Panc1 (cell line): ENCODE data around the gene CARM1. TPM values are rescaled to one million over a fixed set of nuclear protein-coding genes. Genes with fewer than 3 reads are reported as not detected.

ENCODE experiments used
- ATAC-seq: fragments of 200-7000 bp; cut with Tn5 transposase; 2 replicates; pipeline ENCODE4 v1.9.1; 2020; ENCODE audit warnings: mild to moderate bottlenecking, moderate library complexity
- BruUV-seq: library from RNA; stranded (reverse); fragments of 400-500 nt; replicated peaks from 2 replicates; lab custom pipeline; 2021; lab: Mats Ljungman, UMichigan
- CTCF ChIA-PET: fragments of 300-600 bp; sonication (Branson Sonifier 250); formaldehyde crosslinking; loops from one replicate; lab custom pipeline; 2022; ENCODE audit warnings: antibody characterized with exemption; lab: Charles Lee
- POLR2A ChIA-PET: fragments of 300-600 bp; sonication (Branson Sonifier 250); formaldehyde crosslinking; loops from one replicate; lab custom pipeline; 2022; ENCODE audit warnings: antibody characterized with exemption; lab: Charles Lee
- DNase-seq: peaks from one replicate; pipeline ENCODE4 v3.0.0-alpha.2; 2010; ENCODE audit warnings: low read depth, low spot score
- H3K27ac ChIP-seq: 2 replicates; pipeline ENCODE4 v1.5.1; 2011; ENCODE audit warnings: mild to moderate bottlenecking, low read length, inconsistent platforms
- H3K27me3 ChIP-seq: fragments of 200-500 bp; sonication (Bioruptor generic); 2 replicates; pipeline ENCODE4 v1.6.0; 2014; ENCODE audit warnings: low read length, inconsistent platforms; ENCODE audit not compliant: control insufficient read depth, insufficient read depth
- H3K36me3 ChIP-seq: fragments of 200-500 bp; sonication (Bioruptor generic); 2 replicates; pipeline ENCODE4 v1.5.1; 2014; ENCODE audit warnings: inconsistent platforms, mild to moderate bottlenecking, low read length, moderate library complexity; ENCODE audit not compliant: control insufficient read depth, insufficient read depth
- H3K4me1 ChIP-seq: 2 replicates; pipeline ENCODE4 v1.5.1; 2011; ENCODE audit warnings: inconsistent platforms, mild to moderate bottlenecking, low read length, moderate library complexity; ENCODE audit not compliant: control insufficient read depth, insufficient read depth
- H3K4me3 ChIP-seq, 2 experiments: 2 replicates each; pipeline ENCODE4 v1.5.1; 2011 to 2012; ENCODE audit warnings: low read depth in 2 of 2, low read length in 2 of 2, mild to moderate bottlenecking in 2 of 2, inconsistent platforms in 1 of 2, moderate library complexity in 1 of 2
- H3K9me3 ChIP-seq: fragments of 200-500 bp; sonication (Bioruptor generic); 2 replicates; pipeline ENCODE4 v1.5.1; 2014; ENCODE audit warnings: low read depth, mild to moderate bottlenecking, inconsistent platforms, low read length, moderate library complexity; ENCODE audit not compliant: control insufficient read depth, insufficient read depth
- POLR2AphosphoS5 ChIP-seq: IDR thresholded peaks from 2 replicates; pipeline ENCODE4 v1.6.1; 2012; ENCODE audit warnings: mild to moderate bottlenecking, low read depth, low read length, moderate library complexity
- SIN3A ChIP-seq: IDR thresholded peaks from 2 replicates; pipeline ENCODE4 v1.6.1; 2012; ENCODE audit warnings: low read depth, mild to moderate bottlenecking, low read length, moderate library complexity, borderline replicate concordance; ENCODE audit not compliant: insufficient read depth
- TCF7L2 ChIP-seq: IDR thresholded peaks from 2 replicates; pipeline ENCODE4 v1.6.1; 2011; ENCODE audit warnings: mild to moderate bottlenecking, low read depth, low read length, inconsistent platforms
- in situ Hi-C: cut with HindIII; loops from 2 replicates; pipeline ENCODE4 v1.10.0; 2016; ENCODE audit warnings: low sequenced_read_pairs, low pct_unique_long_range_greater_than_20kb
- intact Hi-C: fragments of 100-400 bp; cut with micrococcal nuclease; formaldehyde crosslinking; loops from one replicate; pipeline ENCODE4 v1.10.0; 2022; ENCODE audit not compliant: unreplicated experiment
- total RNA-seq: library from RNA; stranded (reverse); gene quantifications from one replicate; pipeline ENCODE4 v1.2.1, GENCODE V29; 2021; ENCODE audit not compliant: unreplicated experiment
- TF ChIP-seq, protein P1 (sequence below), 2 experiments: IDR thresholded peaks; 2 replicates each; pipeline ENCODE4 v1.6.1; 2011 to 2012; ENCODE audit warnings: low read depth in 2 of 2, control low read depth in 1 of 2, low read length in 1 of 2, mild to moderate bottlenecking in 1 of 2, moderate library complexity in 1 of 2; ENCODE audit not compliant: insufficient read depth in 1 of 2
- TF ChIP-seq, protein P2 (sequence below): fragments of 450-650 bp; IDR thresholded peaks from 2 replicates; pipeline ENCODE4 v1.5.1; 2017; ENCODE audit warnings: mild to moderate bottlenecking

The CARM1 gene
- total RNA-seq, 1 experiment from 2014 or later, result 44.9 TPM

DNA sequence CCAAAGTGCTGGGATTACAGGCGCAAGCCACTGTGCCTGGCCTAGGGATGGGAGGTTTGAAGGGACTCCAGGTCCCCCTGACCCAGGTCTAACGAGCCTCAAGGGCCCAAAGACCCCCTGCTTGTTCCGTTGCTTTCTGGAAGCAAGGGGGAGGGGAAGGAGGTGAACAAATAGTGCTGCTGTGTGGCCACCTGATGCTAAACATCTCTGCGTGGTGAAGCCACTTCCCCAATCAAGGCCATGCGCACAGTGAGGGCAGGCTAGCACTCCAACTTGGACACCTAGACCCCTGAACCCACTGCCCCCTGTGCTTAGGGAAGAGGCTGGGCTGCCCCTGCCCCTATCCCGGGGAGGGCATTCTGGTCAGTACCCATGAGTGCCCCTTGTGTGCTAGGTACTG, 24.0 kb downstream of the CARM1 start:
- no peak overlapping the region for H3K27ac ChIP-seq
- H3K27me3 ChIP-seq, result no peaks in the 10 kb centered on the region
- in situ Hi-C loops (no loop called here), intact Hi-C loops (no loop called here)
- no TSS peak for BruUV-seq
- H3K4me1 ChIP-seq, result peaks cover 20% of the 10 kb centered on the region
- ATAC-seq (no peak), DNase-seq (no peak)
- H3K4me3 ChIP-seq, result no peak overlapping the region
- ChIA-PET CTCF (no interaction called here), POLR2A (no interaction called here)
- H3K36me3 ChIP-seq, result no peaks in the 10 kb centered on the region
- TF ChIP-seq TCF7L2 (no peak), POLR2AphosphoS5 (no peak), SIN3A (no peak)
- TF ChIP-seq, protein P1, sequence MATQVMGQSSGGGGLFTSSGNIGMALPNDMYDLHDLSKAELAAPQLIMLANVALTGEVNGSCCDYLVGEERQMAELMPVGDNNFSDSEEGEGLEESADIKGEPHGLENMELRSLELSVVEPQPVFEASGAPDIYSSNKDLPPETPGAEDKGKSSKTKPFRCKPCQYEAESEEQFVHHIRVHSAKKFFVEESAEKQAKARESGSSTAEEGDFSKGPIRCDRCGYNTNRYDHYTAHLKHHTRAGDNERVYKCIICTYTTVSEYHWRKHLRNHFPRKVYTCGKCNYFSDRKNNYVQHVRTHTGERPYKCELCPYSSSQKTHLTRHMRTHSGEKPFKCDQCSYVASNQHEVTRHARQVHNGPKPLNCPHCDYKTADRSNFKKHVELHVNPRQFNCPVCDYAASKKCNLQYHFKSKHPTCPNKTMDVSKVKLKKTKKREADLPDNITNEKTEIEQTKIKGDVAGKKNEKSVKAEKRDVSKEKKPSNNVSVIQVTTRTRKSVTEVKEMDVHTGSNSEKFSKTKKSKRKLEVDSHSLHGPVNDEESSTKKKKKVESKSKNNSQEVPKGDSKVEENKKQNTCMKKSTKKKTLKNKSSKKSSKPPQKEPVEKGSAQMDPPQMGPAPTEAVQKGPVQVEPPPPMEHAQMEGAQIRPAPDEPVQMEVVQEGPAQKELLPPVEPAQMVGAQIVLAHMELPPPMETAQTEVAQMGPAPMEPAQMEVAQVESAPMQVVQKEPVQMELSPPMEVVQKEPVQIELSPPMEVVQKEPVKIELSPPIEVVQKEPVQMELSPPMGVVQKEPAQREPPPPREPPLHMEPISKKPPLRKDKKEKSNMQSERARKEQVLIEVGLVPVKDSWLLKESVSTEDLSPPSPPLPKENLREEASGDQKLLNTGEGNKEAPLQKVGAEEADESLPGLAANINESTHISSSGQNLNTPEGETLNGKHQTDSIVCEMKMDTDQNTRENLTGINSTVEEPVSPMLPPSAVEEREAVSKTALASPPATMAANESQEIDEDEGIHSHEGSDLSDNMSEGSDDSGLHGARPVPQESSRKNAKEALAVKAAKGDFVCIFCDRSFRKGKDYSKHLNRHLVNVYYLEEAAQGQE (IDR thresholded peaks at IDR 0.05; ENCODE audit: insufficient read depth in 1 of 2, low read depth in 2 of 2, low read length in 1 of 2), result no peak
- TF ChIP-seq, protein P2, sequence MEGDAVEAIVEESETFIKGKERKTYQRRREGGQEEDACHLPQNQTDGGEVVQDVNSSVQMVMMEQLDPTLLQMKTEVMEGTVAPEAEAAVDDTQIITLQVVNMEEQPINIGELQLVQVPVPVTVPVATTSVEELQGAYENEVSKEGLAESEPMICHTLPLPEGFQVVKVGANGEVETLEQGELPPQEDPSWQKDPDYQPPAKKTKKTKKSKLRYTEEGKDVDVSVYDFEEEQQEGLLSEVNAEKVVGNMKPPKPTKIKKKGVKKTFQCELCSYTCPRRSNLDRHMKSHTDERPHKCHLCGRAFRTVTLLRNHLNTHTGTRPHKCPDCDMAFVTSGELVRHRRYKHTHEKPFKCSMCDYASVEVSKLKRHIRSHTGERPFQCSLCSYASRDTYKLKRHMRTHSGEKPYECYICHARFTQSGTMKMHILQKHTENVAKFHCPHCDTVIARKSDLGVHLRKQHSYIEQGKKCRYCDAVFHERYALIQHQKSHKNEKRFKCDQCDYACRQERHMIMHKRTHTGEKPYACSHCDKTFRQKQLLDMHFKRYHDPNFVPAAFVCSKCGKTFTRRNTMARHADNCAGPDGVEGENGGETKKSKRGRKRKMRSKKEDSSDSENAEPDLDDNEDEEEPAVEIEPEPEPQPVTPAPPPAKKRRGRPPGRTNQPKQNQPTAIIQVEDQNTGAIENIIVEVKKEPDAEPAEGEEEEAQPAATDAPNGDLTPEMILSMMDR, result no peak
- H3K9me3 ChIP-seq, result no peaks in the 10 kb centered on the region

DNA sequence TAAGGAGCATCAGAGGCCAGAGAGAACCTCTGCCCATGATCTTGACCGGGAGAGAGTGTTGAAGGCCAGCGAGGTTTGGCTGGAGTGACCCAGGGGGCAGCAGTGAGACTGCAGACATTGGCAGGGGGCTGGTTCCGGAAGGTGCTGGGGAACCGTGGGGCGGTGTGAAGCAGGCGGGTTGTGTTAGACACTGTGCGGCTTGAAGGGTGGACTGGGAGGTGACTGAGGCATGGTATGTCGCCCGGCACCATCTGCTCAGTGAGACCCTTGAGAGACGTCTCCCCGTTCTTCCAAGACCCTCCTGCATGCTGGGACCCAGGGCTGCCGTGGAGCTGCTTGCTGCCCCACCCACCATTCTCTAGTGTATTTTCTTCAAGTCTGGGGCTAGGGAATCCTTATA, 24.6 kb downstream of the CARM1 start:
- DNase-seq (no peak), ATAC-seq (no peak)
- ChIA-PET POLR2A (no interaction called here), CTCF (no interaction called here)
- Histone ChIP-seq H3K9me3 (no peaks in the 10 kb centered on the region), H3K27me3 (no peaks in the 10 kb centered on the region), H3K4me3 (no peak overlapping the region), H3K27ac (no peak overlapping the region), H3K36me3 (no peaks in the 10 kb centered on the region), H3K4me1 (peaks cover 20% of the 10 kb centered on the region)
- in situ Hi-C loops, result no loop called here
- TF ChIP-seq POLR2AphosphoS5, result no peak
- TF ChIP-seq, protein P2, result no peak; the same call in 1 of the 2 replicates
- TF ChIP-seq, protein P1 (IDR thresholded peaks at IDR 0.05; ENCODE audit: insufficient read depth in 1 of 2, low read depth in 2 of 2, low read length in 1 of 2), result no peak
- no peak for TF ChIP-seq TCF7L2
- no peak for TF ChIP-seq SIN3A
- intact Hi-C loops, result no loop called here
- no TSS peak for BruUV-seq
